K562 (cell line): ENCODE data around the gene NIPAL3. TPM values are rescaled to one million over a fixed set of nuclear protein-coding genes. Genes with fewer than 3 reads are reported as not detected.

Experiments used
- CCAR2 ChIP-seq: fragments of 200-400 bp; formaldehyde crosslinking; IDR thresholded peaks from 2 replicates; pipeline ENCODE4 v1.6.1; 2017; ENCODE audit warnings: mild to moderate bottlenecking, low read depth, low read length
- MAZ ChIP-seq, 2 experiments: fragments of 450-650 bp in 1 of 2; sonication (generic) in 1 of 2; formaldehyde crosslinking; IDR thresholded peaks in 1 of 2; conservative IDR thresholded peaks in 1 of 2; 2 replicates each; pipeline versions ENCODE4 v1.4.0 to v1.5.0; 2020; ENCODE audit warnings: mild to moderate bottlenecking in 1 of 2, missing genetic modification reagents in 1 of 2
- MECOM ChIP-seq: fragments of 250-450 bp; sonication (Bioruptor Pico); IDR thresholded peaks from 2 replicates; pipeline ENCODE4 v1.8.0; 2022; ENCODE audit warnings: inconsistent platforms
- MTA2 ChIP-seq: fragments of 450-650 bp; IDR thresholded peaks from 2 replicates; pipeline ENCODE4 v1.6.1; 2016; ENCODE audit warnings: low read depth
- NONO ChIP-seq, 2 experiments: fragments of 200-400 bp in 1 of 2; fragments of 450-650 bp in 1 of 2; formaldehyde crosslinking in 1 of 2; IDR thresholded peaks; 2 replicates each; pipeline ENCODE4 v1.6.1; 2017; ENCODE audit warnings: low read depth in 2 of 2, mild to moderate bottlenecking in 2 of 2, moderate library complexity in 2 of 2, low read length in 1 of 2
- POLR2AphosphoS5 ChIP-seq: IDR thresholded peaks from 2 replicates; pipeline ENCODE4 v1.6.1; 2011; ENCODE audit warnings: mild to moderate bottlenecking, low read depth, low read length, moderate library complexity; ENCODE audit not compliant: control insufficient read depth, insufficient read depth
- RBBP5 ChIP-seq: fragments of 200-600 bp; sonication (generic); IDR thresholded peaks from 2 replicates; pipeline ENCODE4 v1.6.1; 2012; ENCODE audit warnings: borderline replicate concordance, mild to moderate bottlenecking, low read length, control low read depth, inconsistent platforms; ENCODE audit not compliant: insufficient read depth, poor library complexity, severe bottlenecking
- RNF2 ChIP-seq: sonication (generic); IDR thresholded peaks from 2 replicates; pipeline ENCODE4 v1.6.1; 2016
- ZEB2 ChIP-seq: fragments of 450-650 bp; IDR thresholded peaks from 2 replicates; pipeline ENCODE4 v1.6.1; 2016
- ZNF146 ChIP-seq: IDR thresholded peaks from one replicate; pipeline ENCODE4 v1.6.1; 2018; ENCODE audit warnings: missing compliant biosample characterization; ENCODE audit not compliant: unreplicated experiment
- ZNF175 ChIP-seq: fragments of 200-800 bp; sonication (Bioruptor generic); IDR thresholded peaks from 2 replicates; pipeline ENCODE4 v1.6.1; 2016; ENCODE audit warnings: low read depth, mild to moderate bottlenecking, missing genetic modification characterization, missing compliant biosample characterization
- ZNF23 ChIP-seq: fragments of 250-450 bp; sonication (Bioruptor Pico); IDR thresholded peaks from 2 replicates; pipeline ENCODE4 v1.4.0; 2020; ENCODE audit warnings: mild to moderate bottlenecking
- polyA plus RNA-seq, 8 experiments: library from polyadenylated mRNA; depleted of rRNA in 4 of 8; stranded (reverse) in 5 of 8; unstranded in 3 of 8; fragments of >200 nt; fragmentation: Nextera tagmentation in 2 of 8; fragmentation: Illumina TruSeq in 1 of 8; extraction: Ambion mirVana in 2 of 8; extraction: Trizol in 1 of 8; gene quantifications; 2 replicates each; pipeline versions ENCODE4 v1.2.1 to v1.2.3, GENCODE V29; 2011 to 2014; ENCODE audit warnings: inconsistent platforms in 1 of 8, missing spikeins in 1 of 8
- total RNA-seq, 7 experiments: library from RNA; depleted of rRNA in 6 of 7; stranded (reverse); fragments of >200 nt in 6 of 7; fragmentation: Illumina TruSeq in 2 of 7; extraction: Trizol in 2 of 7; gene quantifications; 2 replicates each; pipeline versions ENCODE4 v1.2.1 to v1.2.3, GENCODE V29; 2011 to 2021; ENCODE audit warnings: low replicate concordance in 1 of 7
- TF ChIP-seq, protein P1 (sequence below), 3 experiments: fragments of 200-800 bp in 1 of 3; sonication (Bioruptor generic) in 1 of 3; sonication (generic) in 1 of 3; formaldehyde crosslinking in 1 of 3; IDR thresholded peaks; 2 replicates each; pipeline versions ENCODE4 v1.6.1 to v1.8.0; 2016 to 2022; ENCODE audit warnings: mild to moderate bottlenecking in 2 of 3, missing compliant biosample characterization in 2 of 3, missing genetic modification characterization in 2 of 3, missing genetic modification reagents in 1 of 3
- TF ChIP-seq, protein P2 (sequence below): IDR thresholded peaks from 2 replicates; pipeline ENCODE4 v1.6.1; 2011; ENCODE audit warnings: borderline replicate concordance, low read depth, mild to moderate bottlenecking, moderate library complexity, low read length; ENCODE audit not compliant: insufficient read depth, poor library complexity, severe bottlenecking
- TF ChIP-seq, protein P3 (sequence below): sonication (generic); formaldehyde crosslinking; IDR thresholded peaks from 2 replicates; pipeline ENCODE4 v1.8.0; 2022; ENCODE audit warnings: mild to moderate bottlenecking, missing genetic modification reagents
- TF ChIP-seq, protein P4 (sequence below), 2 experiments: IDR thresholded peaks; 2 replicates each; pipeline ENCODE4 v1.6.1; 2012; ENCODE audit warnings: improper control_type of control experiment in 2 of 2, low read depth in 2 of 2, low read length in 2 of 2, borderline replicate concordance in 1 of 2
- TF ChIP-seq, protein P5 (sequence below): fragments of 450-650 bp; IDR thresholded peaks from 2 replicates; pipeline ENCODE4 v1.6.1; 2016; ENCODE audit warnings: antibody characterized with exemption

The NIPAL3 gene
- total and polyA plus RNA-seq, 9 of the 15 experiments (the other 6 are each of a cell fraction or from before 2014, with no cell fraction given), result 10.5 to 26.3 (median 16.0) TPM

DNA sequence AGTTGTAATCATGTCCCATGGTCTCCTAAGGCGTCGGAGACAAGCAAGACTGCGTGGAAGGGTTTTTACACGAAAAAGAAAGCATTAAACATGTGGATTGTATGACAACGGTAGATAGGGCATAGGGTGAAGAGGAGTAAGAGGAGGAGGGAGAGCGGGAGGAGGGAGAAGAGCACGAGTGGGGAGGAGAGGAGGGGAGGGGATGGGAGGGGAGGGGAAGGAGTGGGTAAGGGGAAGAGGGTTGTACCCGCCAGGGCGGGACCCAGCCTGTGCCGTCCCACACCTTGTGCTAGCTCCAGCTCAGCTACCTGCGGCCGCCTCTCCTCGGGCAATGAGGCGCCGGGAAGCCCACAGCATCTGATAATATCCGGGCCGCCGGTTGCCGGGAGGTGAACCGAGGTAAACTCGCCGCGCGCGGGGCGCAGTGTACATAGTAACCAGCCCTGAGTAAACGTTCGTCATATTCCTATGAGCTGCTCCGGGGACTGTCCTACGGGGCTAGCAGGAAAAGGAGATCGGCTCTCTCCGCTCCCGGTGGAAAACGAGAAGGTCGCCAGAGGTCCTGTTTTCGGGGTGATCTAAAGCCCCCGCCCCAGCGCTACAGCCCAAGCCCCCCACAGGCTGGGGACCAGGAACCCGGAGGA lies 86.6 kb downstream of the NIPAL3 start (continued):
- TF ChIP-seq, protein P1, sequence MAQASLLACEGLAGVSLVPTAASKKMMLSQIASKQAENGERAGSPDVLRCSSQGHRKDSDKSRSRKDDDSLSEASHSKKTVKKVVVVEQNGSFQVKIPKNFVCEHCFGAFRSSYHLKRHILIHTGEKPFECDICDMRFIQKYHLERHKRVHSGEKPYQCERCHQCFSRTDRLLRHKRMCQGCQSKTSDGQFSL (CRISPR knock-in tag; IDR thresholded peaks at IDR 0.05), result no peak
- TF ChIP-seq, protein P1 (tag; IDR thresholded peaks at IDR 0.05), result no peak
- peak in 1 of 2 experiments; percentile 20; a peak in 1 of 4 replicates for TF ChIP-seq MAZ (CRISPR knock-in tag; conservative IDR thresholded peaks at IDR 0.05 in 1 of 2, IDR thresholded peaks at IDR 0.05 in 1 of 2)
- TF ChIP-seq, protein P2, sequence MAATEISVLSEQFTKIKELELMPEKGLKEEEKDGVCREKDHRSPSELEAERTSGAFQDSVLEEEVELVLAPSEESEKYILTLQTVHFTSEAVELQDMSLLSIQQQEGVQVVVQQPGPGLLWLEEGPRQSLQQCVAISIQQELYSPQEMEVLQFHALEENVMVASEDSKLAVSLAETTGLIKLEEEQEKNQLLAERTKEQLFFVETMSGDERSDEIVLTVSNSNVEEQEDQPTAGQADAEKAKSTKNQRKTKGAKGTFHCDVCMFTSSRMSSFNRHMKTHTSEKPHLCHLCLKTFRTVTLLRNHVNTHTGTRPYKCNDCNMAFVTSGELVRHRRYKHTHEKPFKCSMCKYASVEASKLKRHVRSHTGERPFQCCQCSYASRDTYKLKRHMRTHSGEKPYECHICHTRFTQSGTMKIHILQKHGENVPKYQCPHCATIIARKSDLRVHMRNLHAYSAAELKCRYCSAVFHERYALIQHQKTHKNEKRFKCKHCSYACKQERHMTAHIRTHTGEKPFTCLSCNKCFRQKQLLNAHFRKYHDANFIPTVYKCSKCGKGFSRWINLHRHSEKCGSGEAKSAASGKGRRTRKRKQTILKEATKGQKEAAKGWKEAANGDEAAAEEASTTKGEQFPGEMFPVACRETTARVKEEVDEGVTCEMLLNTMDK, result no peak
- no peak for TF ChIP-seq NONO (IDR thresholded peaks at IDR 0.05; ENCODE audit: low read depth in 2 of 2, low read length in 1 of 2)
- TF ChIP-seq ZEB2, result peak; percentile 89
- TF ChIP-seq RNF2, result no peak; the same call in 1 of the 2 replicates
- TF ChIP-seq, protein P3, sequence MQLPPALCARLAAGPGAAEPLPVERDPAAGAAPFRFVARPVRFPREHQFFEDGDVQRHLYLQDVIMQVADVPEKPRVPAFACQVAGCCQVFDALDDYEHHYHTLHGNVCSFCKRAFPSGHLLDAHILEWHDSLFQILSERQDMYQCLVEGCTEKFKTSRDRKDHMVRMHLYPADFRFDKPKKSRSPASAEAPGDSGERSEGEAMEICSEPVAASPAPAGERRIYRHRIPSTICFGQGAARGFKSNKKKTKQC (CRISPR knock-in tag), result no peak
- peak; percentile 48 for TF ChIP-seq RBBP5
- TF ChIP-seq POLR2AphosphoS5, result no peak
- TF ChIP-seq MTA2, result no peak
- TF ChIP-seq ZNF23 (CRISPR knock-in tag), result no peak
- TF ChIP-seq CCAR2, result no peak
- TF ChIP-seq, protein P4, sequence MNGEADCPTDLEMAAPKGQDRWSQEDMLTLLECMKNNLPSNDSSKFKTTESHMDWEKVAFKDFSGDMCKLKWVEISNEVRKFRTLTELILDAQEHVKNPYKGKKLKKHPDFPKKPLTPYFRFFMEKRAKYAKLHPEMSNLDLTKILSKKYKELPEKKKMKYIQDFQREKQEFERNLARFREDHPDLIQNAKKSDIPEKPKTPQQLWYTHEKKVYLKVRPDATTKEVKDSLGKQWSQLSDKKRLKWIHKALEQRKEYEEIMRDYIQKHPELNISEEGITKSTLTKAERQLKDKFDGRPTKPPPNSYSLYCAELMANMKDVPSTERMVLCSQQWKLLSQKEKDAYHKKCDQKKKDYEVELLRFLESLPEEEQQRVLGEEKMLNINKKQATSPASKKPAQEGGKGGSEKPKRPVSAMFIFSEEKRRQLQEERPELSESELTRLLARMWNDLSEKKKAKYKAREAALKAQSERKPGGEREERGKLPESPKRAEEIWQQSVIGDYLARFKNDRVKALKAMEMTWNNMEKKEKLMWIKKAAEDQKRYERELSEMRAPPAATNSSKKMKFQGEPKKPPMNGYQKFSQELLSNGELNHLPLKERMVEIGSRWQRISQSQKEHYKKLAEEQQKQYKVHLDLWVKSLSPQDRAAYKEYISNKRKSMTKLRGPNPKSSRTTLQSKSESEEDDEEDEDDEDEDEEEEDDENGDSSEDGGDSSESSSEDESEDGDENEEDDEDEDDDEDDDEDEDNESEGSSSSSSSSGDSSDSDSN (IDR thresholded peaks at IDR 0.05; ENCODE audit: borderline replicate concordance in 1 of 2, low read depth in 2 of 2, low read length in 2 of 2), result no peak
- TF ChIP-seq MECOM, result no peak
- TF ChIP-seq ZNF175 (CRISPR knock-in tag), result no peak
- TF ChIP-seq, protein P5, sequence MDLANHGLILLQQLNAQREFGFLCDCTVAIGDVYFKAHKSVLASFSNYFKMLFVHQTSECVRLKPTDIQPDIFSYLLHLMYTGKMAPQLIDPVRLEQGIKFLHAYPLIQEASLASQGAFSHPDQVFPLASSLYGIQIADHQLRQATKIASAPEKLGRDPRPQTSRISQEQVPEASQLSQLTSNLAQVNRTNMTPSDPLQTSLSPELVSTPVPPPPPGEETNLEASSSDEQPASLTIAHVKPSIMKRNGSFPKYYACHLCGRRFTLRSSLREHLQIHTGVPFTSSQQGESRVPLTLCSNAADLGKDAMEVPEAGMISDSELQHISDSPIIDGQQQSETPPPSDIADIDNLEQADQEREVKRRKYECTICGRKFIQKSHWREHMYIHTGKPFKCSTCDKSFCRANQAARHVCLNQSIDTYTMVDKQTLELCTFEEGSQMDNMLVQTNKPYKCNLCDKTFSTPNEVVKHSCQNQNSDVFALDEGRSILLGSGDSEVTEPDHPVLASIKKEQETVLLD, result peak; percentile 71; the same call in 1 of the 2 replicates
- no peak for TF ChIP-seq ZNF146 (CRISPR knock-in tag)
